ENCODE data around the gene UTF1. TPM values are rescaled to one million over a fixed set of nuclear protein-coding genes. Genes with fewer than 3 reads are reported as not detected.

The UTF1 gene
- total and polyA plus RNA-seq, 8 donors, result not detected

DNA sequence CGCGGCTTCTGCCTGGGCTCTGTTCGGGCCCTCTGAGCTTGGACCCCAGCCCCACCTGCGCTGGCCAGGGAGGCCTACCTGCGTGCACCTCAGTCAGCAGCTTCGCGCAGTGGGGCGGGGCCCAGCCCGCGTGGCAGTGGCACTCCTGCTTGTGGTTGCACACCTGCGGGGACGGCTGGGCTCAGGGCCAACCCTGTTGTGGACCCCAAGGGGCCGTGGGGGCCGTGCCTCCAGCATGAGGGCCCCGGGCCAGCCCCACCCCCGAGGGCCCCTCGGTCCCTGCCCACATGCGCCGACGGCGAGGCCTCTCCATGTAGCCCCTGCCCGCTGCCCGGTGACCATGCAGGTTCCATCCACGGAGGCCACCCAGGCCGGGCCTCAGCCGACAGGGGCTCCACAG lies 39.4 kb downstream of the UTF1 start:
- H3K9me3 ChIP-seq, result no peaks in the 10 kb centered on the region
- TF ChIP-seq POLR2A (IDR thresholded peaks at IDR 0.05) (no peak), EP300 (IDR thresholded peaks at IDR 0.05) (no peak), POLR2AphosphoS5 (IDR thresholded peaks at IDR 0.05) (no peak)
- TF ChIP-seq, protein P1, sequence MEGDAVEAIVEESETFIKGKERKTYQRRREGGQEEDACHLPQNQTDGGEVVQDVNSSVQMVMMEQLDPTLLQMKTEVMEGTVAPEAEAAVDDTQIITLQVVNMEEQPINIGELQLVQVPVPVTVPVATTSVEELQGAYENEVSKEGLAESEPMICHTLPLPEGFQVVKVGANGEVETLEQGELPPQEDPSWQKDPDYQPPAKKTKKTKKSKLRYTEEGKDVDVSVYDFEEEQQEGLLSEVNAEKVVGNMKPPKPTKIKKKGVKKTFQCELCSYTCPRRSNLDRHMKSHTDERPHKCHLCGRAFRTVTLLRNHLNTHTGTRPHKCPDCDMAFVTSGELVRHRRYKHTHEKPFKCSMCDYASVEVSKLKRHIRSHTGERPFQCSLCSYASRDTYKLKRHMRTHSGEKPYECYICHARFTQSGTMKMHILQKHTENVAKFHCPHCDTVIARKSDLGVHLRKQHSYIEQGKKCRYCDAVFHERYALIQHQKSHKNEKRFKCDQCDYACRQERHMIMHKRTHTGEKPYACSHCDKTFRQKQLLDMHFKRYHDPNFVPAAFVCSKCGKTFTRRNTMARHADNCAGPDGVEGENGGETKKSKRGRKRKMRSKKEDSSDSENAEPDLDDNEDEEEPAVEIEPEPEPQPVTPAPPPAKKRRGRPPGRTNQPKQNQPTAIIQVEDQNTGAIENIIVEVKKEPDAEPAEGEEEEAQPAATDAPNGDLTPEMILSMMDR (IDR thresholded peaks at IDR 0.05), result no peak
- H3K4me1 ChIP-seq, result peaks cover 0 to 21% (median 5%) of the 10 kb centered on the region in 4 donors
- peaks cover 3 to 69% (median 47%) of the 10 kb centered on the region in 4 donors for H3K36me3 ChIP-seq
- 85 to 91% (median 86%) methylated on average over 13 to 26 of the region's 26 CpGs for WGBS, 5 donors
- no peak overlapping the region for H3K27ac ChIP-seq
- H3K27me3 ChIP-seq, result peaks cover 0 to 9% (median 0%) of the 10 kb centered on the region in 3 donors
- no peak overlapping the region for H3K4me3 ChIP-seq
- intact Hi-C loops (cut with DNase I; ENCODE audit: low total_unique reads), result no loop called here
- no peak for DNase-seq

DNA sequence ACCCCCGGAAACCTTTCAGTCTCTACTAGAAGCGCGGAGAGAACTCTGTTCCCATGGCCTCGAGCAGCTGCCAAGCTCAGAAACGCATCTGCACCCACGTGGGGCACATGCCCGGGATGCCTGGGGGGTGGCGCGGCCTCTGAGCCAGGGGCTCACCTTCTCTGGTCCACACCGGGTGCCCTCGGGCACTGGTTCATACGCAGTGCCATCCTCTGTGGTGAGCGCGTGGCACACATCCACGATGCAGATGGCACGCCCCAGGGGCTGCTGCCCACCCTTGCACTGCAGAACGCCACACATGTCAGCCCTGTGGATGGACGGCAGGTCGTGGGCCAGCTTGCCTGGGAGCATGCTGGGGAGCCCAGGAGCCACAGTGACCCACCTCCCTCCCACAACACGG lies 40.2 kb downstream of the UTF1 start:
- 77 to 93% (median 90%) methylated on average over 8 to 20 of the region's 20 CpGs for WGBS, 5 donors
- H3K4me1 ChIP-seq, result peaks cover 5 to 21% (median 9%) of the 10 kb centered on the region in 4 donors
- H3K36me3 ChIP-seq, result peaks cover 3 to 69% (median 47%) of the 10 kb centered on the region in 4 donors
- no peak for DNase-seq
- H3K4me3 ChIP-seq, result no peak overlapping the region
- H3K27me3 ChIP-seq, result peaks cover 0 to 17% (median 4%) of the 10 kb centered on the region in 3 donors
- no peak overlapping the region for H3K27ac ChIP-seq
- intact Hi-C loops (cut with DNase I; ENCODE audit: low total_unique reads), result no loop called here
- TF ChIP-seq POLR2AphosphoS5 (IDR thresholded peaks at IDR 0.05) (no peak), POLR2A (IDR thresholded peaks at IDR 0.05) (no peak), EP300 (IDR thresholded peaks at IDR 0.05) (no peak)
- TF ChIP-seq, protein P1 (IDR thresholded peaks at IDR 0.05), result no peak
- no peaks in the 10 kb centered on the region for H3K9me3 ChIP-seq

DNA sequence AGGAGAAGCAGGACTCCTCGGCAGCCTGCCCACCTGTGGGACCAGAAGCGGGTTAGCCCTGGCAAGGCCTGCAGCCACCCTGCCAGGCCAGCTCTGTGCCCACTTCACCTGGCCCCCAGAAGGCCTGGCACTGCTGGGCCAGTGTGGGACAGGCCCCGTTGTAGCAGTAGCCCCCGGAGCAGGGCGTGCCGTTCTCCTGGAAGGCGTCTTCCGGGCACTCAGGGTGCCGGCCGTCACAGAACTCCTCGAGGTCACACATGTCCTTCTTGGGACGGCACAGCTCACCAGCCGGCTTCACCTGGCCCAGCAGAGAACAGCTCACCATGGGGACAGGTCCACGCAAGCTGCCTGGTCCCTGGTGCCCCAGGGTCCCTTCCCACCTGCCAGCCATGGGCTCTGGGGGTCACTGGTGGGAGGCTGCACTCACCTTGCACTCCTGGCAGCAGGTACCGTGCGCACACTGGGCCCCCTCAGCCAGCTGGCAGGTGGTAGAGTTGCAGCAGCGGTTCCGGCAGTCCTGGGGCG lies 40.8 kb downstream of the UTF1 start:
- intact Hi-C loops (cut with DNase I; ENCODE audit: low total_unique reads), result no loop called here
- Histone ChIP-seq H3K4me3 (no peak overlapping the region), H3K4me1 (peaks cover 11 to 26% (median 15%) of the 10 kb centered on the region in 4 donors), H3K9me3 (no peaks in the 10 kb centered on the region), H3K36me3 (peaks cover 3 to 69% (median 47%) of the 10 kb centered on the region in 4 donors), H3K27ac (no peak overlapping the region), H3K27me3 (peaks cover 0 to 24% (median 4%) of the 10 kb centered on the region in 3 donors)
- DNase-seq, result no peak
- WGBS, 5 donors, result 80 to 92% (median 90%) methylated on average over 1 to 19 of the region's 19 CpGs
- TF ChIP-seq POLR2AphosphoS5 (IDR thresholded peaks at IDR 0.05) (no peak), POLR2A (IDR thresholded peaks at IDR 0.05) (no peak), EP300 (IDR thresholded peaks at IDR 0.05) (no peak)
- TF ChIP-seq, protein P1 (IDR thresholded peaks at IDR 0.05), result no peak

DNA sequence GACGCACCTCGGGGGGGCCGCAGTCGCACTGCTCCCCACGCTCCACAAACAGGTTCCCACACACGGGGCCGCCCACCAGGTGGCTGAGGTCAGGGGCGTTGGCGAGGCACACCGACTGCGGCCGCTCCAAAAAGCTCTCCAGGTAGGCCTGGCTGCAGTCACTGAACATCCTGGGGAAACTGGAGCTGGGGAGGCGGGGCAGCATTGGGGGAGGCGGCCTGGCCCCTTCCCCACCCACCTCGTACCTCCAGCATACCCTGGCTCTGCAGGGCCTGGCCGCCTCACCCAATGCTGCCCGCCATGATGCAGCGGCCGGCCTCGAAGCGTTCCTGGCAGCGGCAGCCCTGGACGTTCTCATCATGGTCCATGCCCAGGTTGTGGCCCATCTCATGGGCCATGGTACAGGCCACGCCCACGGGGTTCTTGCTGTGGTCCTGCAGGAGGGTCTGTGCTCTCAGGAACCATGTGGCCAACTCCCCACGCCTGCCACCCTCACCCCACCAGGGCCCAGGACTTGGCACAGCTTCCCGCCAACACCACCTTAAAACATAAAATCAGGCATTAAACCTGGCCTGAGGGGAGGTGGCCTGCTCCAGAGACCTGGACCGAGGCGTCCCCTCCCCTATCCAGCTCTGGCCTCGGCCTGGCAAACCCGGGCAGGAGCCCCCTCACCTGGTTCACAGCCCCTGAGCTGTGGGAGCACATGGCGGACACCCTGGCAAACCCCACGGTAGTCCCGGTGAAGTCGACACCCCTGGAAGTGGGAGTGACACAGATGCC lies 41.7 kb downstream of the UTF1 start:
- DNase-seq, result no peak
- H3K36me3 ChIP-seq, result peaks cover 3 to 68% (median 47%) of the 10 kb centered on the region in 4 donors
- H3K4me1 ChIP-seq, result peaks cover 20 to 35% (median 24%) of the 10 kb centered on the region in 4 donors
- TF ChIP-seq POLR2AphosphoS5 (IDR thresholded peaks at IDR 0.05) (no peak), POLR2A (IDR thresholded peaks at IDR 0.05) (no peak)
- no peak overlapping the region for H3K4me3 ChIP-seq
- H3K27me3 ChIP-seq, result peaks cover 0 to 32% (median 13%) of the 10 kb centered on the region in 3 donors
- H3K9me3 ChIP-seq, result no peaks in the 10 kb centered on the region
- intact Hi-C loops (cut with DNase I; ENCODE audit: low total_unique reads), result no loop called here
- H3K27ac ChIP-seq, result no peak overlapping the region
- 73 to 88% (median 83%) methylated on average over 10 to 35 of the region's 35 CpGs for WGBS, 5 donors

Data from stomach (tissue), 9 donors.